Measurements from ENCODE around the gene RAB6A.
A peak's percentile ranks its signal among the peaks of the same experiment; 100 is the strongest.
"Not testable (repeated sequence)": the region's sequence is repeated elsewhere in the genome, so short reads cannot be mapped to it uniquely, and the experiment has no call there.

RAB6A gene

GRCh38 chr11:73747762-73748161 lies 13.1 kb downstream of the RAB6A start:
- TF ChIP-seq, protein P1, sequence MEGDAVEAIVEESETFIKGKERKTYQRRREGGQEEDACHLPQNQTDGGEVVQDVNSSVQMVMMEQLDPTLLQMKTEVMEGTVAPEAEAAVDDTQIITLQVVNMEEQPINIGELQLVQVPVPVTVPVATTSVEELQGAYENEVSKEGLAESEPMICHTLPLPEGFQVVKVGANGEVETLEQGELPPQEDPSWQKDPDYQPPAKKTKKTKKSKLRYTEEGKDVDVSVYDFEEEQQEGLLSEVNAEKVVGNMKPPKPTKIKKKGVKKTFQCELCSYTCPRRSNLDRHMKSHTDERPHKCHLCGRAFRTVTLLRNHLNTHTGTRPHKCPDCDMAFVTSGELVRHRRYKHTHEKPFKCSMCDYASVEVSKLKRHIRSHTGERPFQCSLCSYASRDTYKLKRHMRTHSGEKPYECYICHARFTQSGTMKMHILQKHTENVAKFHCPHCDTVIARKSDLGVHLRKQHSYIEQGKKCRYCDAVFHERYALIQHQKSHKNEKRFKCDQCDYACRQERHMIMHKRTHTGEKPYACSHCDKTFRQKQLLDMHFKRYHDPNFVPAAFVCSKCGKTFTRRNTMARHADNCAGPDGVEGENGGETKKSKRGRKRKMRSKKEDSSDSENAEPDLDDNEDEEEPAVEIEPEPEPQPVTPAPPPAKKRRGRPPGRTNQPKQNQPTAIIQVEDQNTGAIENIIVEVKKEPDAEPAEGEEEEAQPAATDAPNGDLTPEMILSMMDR (IDR thresholded peaks at IDR 0.05; ENCODE audit: insufficient read depth, low read depth, low read length, missing control alignments), result no peak
- H3K4me3 ChIP-seq (ENCODE audit: low read depth, low read length), result no peak overlapping the region
- no peak for DNase-seq (ENCODE audit: low read depth)

- no peak for DNase-seq (ENCODE audit: low read depth)
- TF ChIP-seq, protein P1 (IDR thresholded peaks at IDR 0.05; ENCODE audit: insufficient read depth, low read depth, low read length, missing control alignments), result no peak
Observed at GRCh38 chr11:73746701-73747100, 14.2 kb downstream of the RAB6A start.

GRCh38 chr11:73743045-73743444 lies 17.8 kb downstream of the RAB6A start:
- H3K4me3 ChIP-seq (ENCODE audit: low read depth, low read length), result no peak overlapping the region
- TF ChIP-seq, protein P1 (IDR thresholded peaks at IDR 0.05; ENCODE audit: insufficient read depth, low read depth, low read length, missing control alignments), result no peak
- no peak for DNase-seq (ENCODE audit: low read depth)

More at GRCh38 chr11:73746701-73747100, 14.2 kb downstream of the RAB6A start:
- no peak overlapping the region for H3K4me3 ChIP-seq (ENCODE audit: low read depth, low read length)

DNA sequence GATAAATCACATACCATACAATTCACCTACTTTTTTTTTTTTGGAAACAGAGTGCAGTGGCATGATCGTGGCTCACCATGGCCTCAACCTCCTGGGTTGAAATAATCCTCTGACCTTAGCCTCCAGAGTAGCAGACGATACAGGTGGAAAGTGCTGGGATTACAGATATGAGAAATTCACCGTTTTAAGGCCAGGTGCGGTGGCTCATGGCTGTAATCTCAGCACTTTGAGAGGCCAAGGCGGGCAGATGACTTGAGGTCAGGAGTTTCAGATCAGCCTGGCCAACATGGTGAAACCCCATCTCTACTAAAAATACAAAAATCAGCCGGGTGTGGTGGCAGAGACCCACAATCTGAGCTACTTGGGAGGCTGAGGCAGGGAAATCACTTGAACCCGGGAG lies 24.9 kb downstream of the RAB6A start:
- H3K4me3 ChIP-seq (ENCODE audit: low read depth, low read length), result not testable (repeated sequence)
- DNase-seq (ENCODE audit: low read depth), result peak; percentile 35

- no peak for DNase-seq (ENCODE audit: low read depth)
- TF ChIP-seq, protein P1 (IDR thresholded peaks at IDR 0.05; ENCODE audit: insufficient read depth, low read depth, low read length, missing control alignments), result no peak
- H3K4me3 ChIP-seq (ENCODE audit: low read depth, low read length), result no peak overlapping the region
Observed at GRCh38 chr11:73734993-73735392, 25.9 kb downstream of the RAB6A start.

GRCh38 chr11:73734011-73734410 lies 26.9 kb downstream of the RAB6A start:
- not testable (repeated sequence) for H3K4me3 ChIP-seq (ENCODE audit: low read depth, low read length); DNase-seq (ENCODE audit: low read depth)

DNA sequence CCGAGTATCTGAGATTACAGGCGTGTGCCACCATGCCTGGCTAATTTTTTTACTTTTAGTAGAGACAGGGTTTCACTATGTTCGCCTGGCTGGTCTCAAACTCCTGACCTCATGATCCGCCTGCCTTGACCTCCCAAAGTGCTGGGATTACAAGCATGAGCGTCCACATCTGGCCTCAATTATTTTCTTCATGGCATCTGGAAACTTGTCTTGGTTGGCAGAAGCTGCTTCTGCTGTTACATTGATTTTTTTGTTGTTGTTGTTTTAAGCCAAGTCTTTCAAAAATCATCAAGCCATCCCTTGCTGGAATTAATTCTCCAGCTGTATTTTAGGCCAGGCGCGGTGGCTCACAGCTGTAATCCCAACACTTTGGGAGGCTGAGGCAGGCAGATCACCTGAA lies 27.9 kb downstream of the RAB6A start:
- not testable (repeated sequence) for DNase-seq (ENCODE audit: low read depth); H3K4me3 ChIP-seq (ENCODE audit: low read depth, low read length)

- H3K4me3 ChIP-seq (ENCODE audit: low read depth, low read length), result no peak overlapping the region
- TF ChIP-seq, protein P1 (IDR thresholded peaks at IDR 0.05; ENCODE audit: insufficient read depth, low read depth, low read length, missing control alignments), result peak; percentile 39
- no peak for DNase-seq (ENCODE audit: low read depth)
Observed at GRCh38 chr11:73729594-73730206, 31.2 kb downstream of the RAB6A start.

Measured in GM12865 (cell line).